DOHH2 (cell line): ENCODE measurements around the gene ZNF503.

Experiments used
- H3F3A ChIP-seq: fragments of 200-600 bp; sonication (generic), shearing (Covaris generic); 2 replicates; pipeline ENCODE4 v1.6.0; 2016; ENCODE audit warnings: antibody characterized with exemption, mild to moderate bottlenecking; ENCODE audit not compliant: control insufficient read depth, insufficient read depth
- H3K27ac ChIP-seq: fragments of 200-600 bp; sonication (generic); 2 replicates; pipeline ENCODE4 v1.5.1; 2014; ENCODE audit warnings: low read depth, mild to moderate bottlenecking, low read length, moderate library complexity
- H3K27me3 ChIP-seq: fragments of 200-600 bp; sonication (generic); 2 replicates; pipeline ENCODE4 v1.6.1; 2014; ENCODE audit warnings: mild to moderate bottlenecking, low read length, mixed read lengths; ENCODE audit not compliant: control insufficient read depth
- H3K36me3 ChIP-seq: fragments of 200-600 bp; sonication (generic); 2 replicates; pipeline ENCODE4 v1.6.1; 2014; ENCODE audit warnings: mild to moderate bottlenecking, low read length, moderate library complexity, mixed read lengths; ENCODE audit not compliant: control insufficient read depth
- H3K4me1 ChIP-seq: fragments of 200-600 bp; sonication (generic); 2 replicates; pipeline ENCODE4 v1.6.1; 2014; ENCODE audit warnings: mild to moderate bottlenecking, low read length, mixed read lengths; ENCODE audit not compliant: control insufficient read depth
- H3K4me2 ChIP-seq: fragments of 200-600 bp; sonication (generic); 2 replicates; pipeline ENCODE4 v1.6.0; 2014; ENCODE audit warnings: mild to moderate bottlenecking, low read length, moderate library complexity
- H3K4me3 ChIP-seq: fragments of 200-600 bp; sonication (generic); 2 replicates; pipeline ENCODE4 v1.5.1; 2014; ENCODE audit warnings: mild to moderate bottlenecking, low read length, mixed read lengths
- H3K79me2 ChIP-seq: fragments of 200-600 bp; sonication (generic); 2 replicates; pipeline ENCODE4 v1.6.1; 2014; ENCODE audit warnings: mild to moderate bottlenecking, low read length, mixed read lengths; ENCODE audit not compliant: control insufficient read depth
- H3K9me2 ChIP-seq: fragments of 200-600 bp; sonication (generic); replicated peaks from 2 replicates; pipeline ENCODE4 v1.6.1; 2014; ENCODE audit warnings: mild to moderate bottlenecking, low read length, mixed read lengths; ENCODE audit not compliant: control insufficient read depth
- H3K9me3 ChIP-seq: fragments of 200-600 bp; sonication (generic); 2 replicates; pipeline ENCODE4 v1.6.1; 2014; ENCODE audit warnings: antibody characterized with exemption, low read length, mixed read lengths; ENCODE audit not compliant: control insufficient read depth, insufficient read depth
- H4K20me1 ChIP-seq: fragments of 200-600 bp; sonication (generic); 2 replicates; pipeline ENCODE4 v1.6.0; 2014; ENCODE audit warnings: low read depth, mild to moderate bottlenecking, antibody characterized with exemption, low read length, moderate library complexity; ENCODE audit not compliant: control insufficient read depth, insufficient read depth
- EZH2phosphoT487 ChIP-seq: fragments of 200-600 bp; sonication (generic); IDR thresholded peaks from 2 replicates; pipeline ENCODE4 v1.6.1; 2017; ENCODE audit warnings: borderline replicate concordance, mild to moderate bottlenecking, antibody characterized with exemption, low read length, moderate library complexity, mixed read lengths
- TF ChIP-seq, protein P1 (sequence below): fragments of 200-600 bp; sonication (generic); IDR thresholded peaks from one replicate; pipeline ENCODE4 v1.5.1; 2014; ENCODE audit warnings: antibody characterized with exemption, mild to moderate bottlenecking, low read depth, low read length; ENCODE audit not compliant: poor library complexity, severe bottlenecking

Gene ZNF503

DNA sequence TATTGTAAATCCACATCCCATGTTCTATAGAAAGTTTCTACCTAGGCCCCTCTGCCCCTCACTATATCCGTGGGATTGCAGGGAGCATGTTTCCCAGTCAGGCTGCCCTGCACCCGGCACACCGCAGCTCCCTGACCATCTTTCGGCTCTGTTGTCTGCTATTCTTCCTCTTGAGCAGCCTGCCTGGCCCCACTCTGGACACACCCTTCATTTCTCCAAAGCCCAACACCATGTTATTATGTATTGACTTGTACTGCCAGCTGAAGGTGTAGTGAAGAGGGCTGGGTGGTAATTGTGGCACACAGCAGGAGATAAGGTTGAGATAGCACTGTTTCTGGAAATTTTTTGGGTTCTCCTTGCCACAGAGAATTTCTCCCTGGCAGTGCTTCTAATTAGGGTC lies 39.6 kb upstream of the ZNF503 start:
- Histone ChIP-seq H3K9me2 (no peaks in the 10 kb centered on the region), H3K4me3 (no peak overlapping the region)

DNA sequence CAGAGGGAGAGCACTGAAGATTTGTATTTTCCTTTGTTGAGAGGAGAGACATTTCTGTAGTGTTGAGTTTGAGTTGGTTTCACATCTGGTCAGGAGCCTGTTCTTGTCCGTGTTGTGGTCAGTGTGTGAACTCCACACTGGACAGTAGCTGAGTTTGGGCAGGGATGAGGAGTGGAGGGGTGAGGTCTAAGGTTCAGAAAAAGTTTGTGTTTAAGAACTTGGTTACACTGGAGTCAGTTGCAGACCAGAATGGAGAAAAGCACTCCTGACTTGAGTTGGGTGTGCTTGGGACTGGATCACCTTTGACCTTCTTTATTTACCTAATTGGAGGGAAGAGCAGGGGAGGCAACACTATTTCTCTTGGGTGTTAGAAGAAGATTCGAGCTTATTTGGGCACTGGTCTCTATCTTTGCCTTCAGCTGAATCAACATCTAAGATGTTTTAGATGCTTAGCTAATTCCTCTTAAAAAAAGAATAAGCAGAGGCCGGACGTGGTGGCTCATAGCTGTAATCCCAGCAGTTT lies 38.8 kb upstream of the ZNF503 start:
- H4K20me1 ChIP-seq, result no peaks in the 10 kb centered on the region
- no peaks in the 10 kb centered on the region for H3K36me3 ChIP-seq
- H3K4me1 ChIP-seq, result no peaks in the 10 kb centered on the region
- H3K79me2 ChIP-seq, result no peaks in the 10 kb centered on the region
- H3K9me3 ChIP-seq, result no peaks in the 10 kb centered on the region
- no peaks in the 10 kb centered on the region for H3F3A ChIP-seq
- H3K27ac ChIP-seq, result no peak overlapping the region
- 0 out of 2 replicates have a peak, but pooled peaks cover under 1% of the 10 kb centered on the region for H3K27me3 ChIP-seq
- no peaks in the 10 kb centered on the region for H3K9me2 ChIP-seq
- TF ChIP-seq, protein P1, sequence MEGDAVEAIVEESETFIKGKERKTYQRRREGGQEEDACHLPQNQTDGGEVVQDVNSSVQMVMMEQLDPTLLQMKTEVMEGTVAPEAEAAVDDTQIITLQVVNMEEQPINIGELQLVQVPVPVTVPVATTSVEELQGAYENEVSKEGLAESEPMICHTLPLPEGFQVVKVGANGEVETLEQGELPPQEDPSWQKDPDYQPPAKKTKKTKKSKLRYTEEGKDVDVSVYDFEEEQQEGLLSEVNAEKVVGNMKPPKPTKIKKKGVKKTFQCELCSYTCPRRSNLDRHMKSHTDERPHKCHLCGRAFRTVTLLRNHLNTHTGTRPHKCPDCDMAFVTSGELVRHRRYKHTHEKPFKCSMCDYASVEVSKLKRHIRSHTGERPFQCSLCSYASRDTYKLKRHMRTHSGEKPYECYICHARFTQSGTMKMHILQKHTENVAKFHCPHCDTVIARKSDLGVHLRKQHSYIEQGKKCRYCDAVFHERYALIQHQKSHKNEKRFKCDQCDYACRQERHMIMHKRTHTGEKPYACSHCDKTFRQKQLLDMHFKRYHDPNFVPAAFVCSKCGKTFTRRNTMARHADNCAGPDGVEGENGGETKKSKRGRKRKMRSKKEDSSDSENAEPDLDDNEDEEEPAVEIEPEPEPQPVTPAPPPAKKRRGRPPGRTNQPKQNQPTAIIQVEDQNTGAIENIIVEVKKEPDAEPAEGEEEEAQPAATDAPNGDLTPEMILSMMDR, result no peak
- TF ChIP-seq EZH2phosphoT487, result no peak
- no peak overlapping the region for H3K4me2 ChIP-seq
- no peak overlapping the region for H3K4me3 ChIP-seq

More for the DNA sequence above, 39.6 kb upstream of the ZNF503 start:
- Histone ChIP-seq H3K27me3 (no peaks in the 10 kb centered on the region), H3K79me2 (no peaks in the 10 kb centered on the region), H3K4me1 (no peaks in the 10 kb centered on the region), H3F3A (no peaks in the 10 kb centered on the region), H3K36me3 (no peaks in the 10 kb centered on the region), H3K9me3 (no peaks in the 10 kb centered on the region), H3K4me2 (no peak overlapping the region), H4K20me1 (no peaks in the 10 kb centered on the region), H3K27ac (no peak overlapping the region)
- TF ChIP-seq, protein P1, result no peak
- no peak for TF ChIP-seq EZH2phosphoT487

DNA sequence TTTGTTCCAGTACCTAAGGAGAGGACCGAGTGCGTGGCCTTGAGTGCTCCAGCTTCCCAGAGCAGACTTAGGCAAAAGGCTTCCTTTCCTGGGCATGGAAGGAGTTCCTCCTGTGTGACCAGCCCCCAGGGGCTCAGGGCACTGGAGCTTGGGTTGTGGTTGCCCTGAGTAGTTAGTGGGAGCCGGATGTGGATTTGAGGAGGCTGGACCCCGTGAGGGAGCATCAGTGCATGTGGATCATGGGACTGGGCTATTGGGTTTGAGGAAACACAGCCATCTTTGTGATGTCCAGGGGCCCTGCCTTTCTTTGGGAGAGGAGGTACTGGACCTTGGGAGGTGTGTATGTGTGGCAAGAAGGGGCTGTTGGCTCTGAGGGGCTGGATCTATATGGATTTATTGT lies 38.2 kb upstream of the ZNF503 start:
- Histone ChIP-seq H3K4me3 (no peak overlapping the region), H3K27me3 (0 out of 2 replicates have a peak, but pooled peaks cover 3% of the 10 kb centered on the region), H3K9me2 (no peaks in the 10 kb centered on the region), H3K4me1 (no peaks in the 10 kb centered on the region), H3K9me3 (no peaks in the 10 kb centered on the region), H3K4me2 (no peak overlapping the region), H3F3A (no peaks in the 10 kb centered on the region), H3K27ac (no peak overlapping the region), H3K79me2 (no peaks in the 10 kb centered on the region), H4K20me1 (no peaks in the 10 kb centered on the region), H3K36me3 (no peaks in the 10 kb centered on the region)
- TF ChIP-seq, protein P1, result no peak
- no peak for TF ChIP-seq EZH2phosphoT487

DNA sequence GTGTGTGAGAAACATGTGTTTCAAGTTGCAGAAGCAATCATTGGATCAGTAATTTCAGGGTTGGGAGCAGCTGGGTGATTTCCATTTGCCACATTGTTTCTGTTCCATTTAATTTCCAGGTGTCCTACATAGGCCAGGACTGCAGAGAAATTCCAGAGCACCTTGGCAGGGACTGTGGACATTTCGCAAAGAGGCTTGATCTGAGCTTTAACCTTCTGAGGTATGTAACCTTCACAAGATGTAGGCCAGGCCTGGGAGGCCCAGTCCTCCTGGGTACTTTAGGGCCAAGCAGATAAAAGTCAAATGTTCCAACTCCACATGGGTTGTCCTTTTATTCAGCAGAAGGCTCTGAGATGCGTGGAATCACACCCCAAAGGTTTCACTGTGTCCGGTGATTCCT lies 36.7 kb upstream of the ZNF503 start:
- Histone ChIP-seq H3K27ac (no peak overlapping the region), H3K27me3 (0 out of 2 replicates have a peak, but pooled peaks cover 3% of the 10 kb centered on the region), H3K36me3 (no peaks in the 10 kb centered on the region), H3K79me2 (no peaks in the 10 kb centered on the region), H3K9me2 (no peaks in the 10 kb centered on the region), H3K4me2 (no peak overlapping the region), H3K4me1 (no peaks in the 10 kb centered on the region), H3K9me3 (no peaks in the 10 kb centered on the region), H3K4me3 (no peak overlapping the region), H3F3A (no peaks in the 10 kb centered on the region), H4K20me1 (no peaks in the 10 kb centered on the region)
- TF ChIP-seq, protein P1, result no peak
- TF ChIP-seq EZH2phosphoT487, result no peak
